HG03097 (cell line): ENCODE measurements around the gene DDAH1.

ENCODE experiments used
- ATAC-seq: cut with Tn5 transposase; IDR thresholded peaks from one replicate; pipeline ENCODE4 v1.9.1; 2021; ENCODE audit not compliant: unreplicated experiment, low FRiP score

Gene DDAH1

DNA sequence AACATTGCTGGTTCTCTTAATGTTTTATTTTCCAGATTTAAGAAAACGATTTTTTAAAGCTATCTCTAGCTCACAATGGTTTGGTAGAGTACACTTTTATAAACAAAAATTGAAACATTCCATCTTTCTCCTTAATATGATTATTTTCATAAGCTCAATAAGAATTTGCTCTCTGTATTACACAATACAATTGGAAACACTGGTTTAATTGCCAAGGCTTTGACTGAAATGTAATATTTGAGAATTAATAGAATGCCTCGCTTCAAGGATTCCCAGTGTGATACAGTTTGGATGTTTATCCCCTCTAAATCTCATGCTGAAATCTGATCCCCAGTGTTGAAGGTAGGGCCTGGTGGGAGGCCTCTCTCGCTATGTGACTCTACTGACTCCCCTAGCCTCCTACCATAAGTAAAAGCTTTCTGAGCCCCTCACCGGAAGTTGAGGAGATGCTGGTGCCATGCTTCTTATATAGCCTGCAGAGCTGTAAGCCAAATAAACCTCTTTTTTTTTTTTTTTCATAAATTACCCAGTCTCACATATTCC is 67.4 kb downstream of the DDAH1 start:
- no peak for ATAC-seq

DNA sequence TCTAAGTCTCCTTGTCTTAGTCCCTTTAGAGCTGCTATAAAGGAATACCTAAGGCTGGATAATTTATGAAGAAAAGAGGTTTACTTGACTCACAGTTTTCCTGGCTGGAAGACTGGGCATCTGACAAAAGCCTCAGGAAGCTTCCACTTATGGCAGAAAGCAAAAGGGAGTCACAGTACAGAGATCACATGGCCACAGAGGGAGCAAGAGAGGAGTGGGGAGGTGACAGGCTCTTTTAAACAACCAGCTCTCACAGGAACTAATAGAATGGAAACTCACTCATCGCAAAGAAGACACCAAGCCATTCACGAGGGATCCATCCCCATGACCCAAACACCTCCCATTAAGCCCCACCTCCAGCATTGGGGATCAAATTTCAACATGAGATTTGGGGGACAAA is 68.8 kb downstream of the DDAH1 start:
- no peak for ATAC-seq

DNA sequence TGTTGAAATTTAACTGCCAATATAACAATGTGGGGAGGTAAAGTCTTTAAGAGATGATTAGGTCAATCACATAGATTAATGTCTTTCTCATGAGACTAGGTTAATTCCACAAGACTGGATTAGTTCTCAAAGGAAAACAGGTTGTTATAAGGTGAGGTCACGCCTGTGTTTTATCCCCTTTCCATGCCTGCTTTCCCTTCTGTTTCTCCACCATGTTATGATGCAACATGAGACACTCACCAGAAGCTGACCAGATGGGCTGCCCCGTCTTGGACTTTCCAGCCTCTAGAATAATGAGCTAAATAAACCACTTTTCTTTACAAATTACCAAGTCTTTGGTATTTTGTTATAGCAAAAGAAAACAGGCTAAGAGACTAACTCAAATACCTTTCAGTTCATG is 70.8 kb downstream of the DDAH1 start:
- ATAC-seq: no peak

DNA sequence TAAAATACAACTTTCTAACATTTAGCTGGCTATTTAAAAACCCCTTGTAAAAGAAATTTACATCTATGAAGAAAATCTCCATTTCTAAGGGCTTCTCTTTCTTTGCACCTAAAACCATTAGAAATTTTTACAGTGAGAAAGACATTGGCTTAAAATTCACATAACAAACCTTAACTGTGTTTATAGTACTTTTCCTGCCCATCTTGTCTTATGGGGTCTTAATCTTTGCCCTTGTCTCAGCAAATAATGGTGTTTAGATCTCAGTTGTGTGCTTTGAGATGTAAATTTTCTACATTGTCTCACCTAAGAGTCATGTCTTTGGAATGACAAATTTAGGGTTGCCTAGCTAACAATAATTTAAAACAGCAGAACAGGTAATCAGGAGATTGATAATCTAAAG is 71.5 kb downstream of the DDAH1 start:
- ATAC-seq: no peak

DNA sequence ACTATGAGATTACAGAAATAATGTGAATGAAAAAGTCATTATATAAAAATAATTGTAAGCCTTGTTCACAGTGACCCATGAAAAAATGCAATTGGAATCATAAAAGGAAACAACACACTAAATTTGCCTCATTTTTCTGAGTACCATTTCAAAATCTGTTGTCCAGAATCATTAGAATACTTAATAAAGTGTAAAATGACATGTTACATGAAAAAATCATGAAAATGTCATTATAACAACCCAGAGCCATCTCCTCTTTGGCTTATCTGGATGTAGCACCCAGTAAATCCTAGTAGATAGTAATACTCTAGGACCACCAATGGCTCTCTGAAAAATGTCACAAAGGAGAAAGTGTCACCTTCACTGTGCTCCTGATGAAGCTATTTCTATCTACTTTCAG is 76.5 kb downstream of the DDAH1 start:
- ATAC-seq: no peak

DNA sequence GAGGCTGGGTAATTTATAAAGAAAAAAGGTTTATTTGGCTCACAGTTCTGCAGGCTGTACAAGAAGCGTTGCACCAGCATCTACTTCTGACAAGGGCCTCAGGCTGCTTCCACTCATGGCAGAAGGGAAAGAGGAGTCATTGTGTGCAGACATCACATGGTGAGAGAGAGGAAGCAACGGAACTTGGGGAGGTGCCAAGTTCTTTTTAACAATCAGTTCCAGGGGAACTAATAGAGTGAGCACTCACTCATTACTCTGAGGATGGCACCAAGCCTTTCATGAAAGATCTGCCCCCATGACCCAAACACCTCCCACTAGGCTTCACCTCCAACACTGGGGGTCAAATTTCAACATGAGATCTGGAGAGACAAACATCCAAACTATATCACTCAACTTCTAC is 77.2 kb downstream of the DDAH1 start:
- ATAC-seq: no peak

DNA sequence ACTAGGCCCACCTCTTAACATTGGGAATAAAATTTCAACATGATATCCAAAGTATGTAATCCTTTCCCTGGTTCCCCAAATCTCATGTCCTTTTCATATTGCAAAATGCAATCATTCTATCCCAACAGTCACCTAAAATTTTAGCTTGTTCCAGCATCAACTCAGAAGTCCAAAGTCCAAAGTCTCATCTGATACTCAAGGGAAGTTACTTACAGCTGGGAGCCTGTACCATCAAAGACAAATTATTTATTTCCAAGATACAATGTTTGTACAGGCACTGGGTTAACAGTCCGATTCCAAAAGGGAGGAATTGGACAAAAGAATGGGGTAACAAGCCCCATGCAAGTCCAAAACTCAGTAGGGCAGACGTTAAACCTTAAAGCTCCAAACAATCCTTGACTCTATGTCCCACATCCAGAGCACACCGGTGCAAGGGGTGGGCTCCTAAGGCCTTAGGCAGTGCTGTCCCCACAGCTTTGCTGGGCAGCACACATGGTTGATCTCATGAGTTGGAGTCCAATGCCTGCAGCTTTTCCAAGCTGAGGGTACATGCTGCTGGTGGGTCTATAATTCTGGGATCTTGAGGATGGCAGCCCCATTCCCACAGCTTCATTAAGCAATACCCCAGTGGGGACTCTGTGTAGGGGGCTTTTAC is 78.8 kb downstream of the DDAH1 start:
- no peak for ATAC-seq

DNA sequence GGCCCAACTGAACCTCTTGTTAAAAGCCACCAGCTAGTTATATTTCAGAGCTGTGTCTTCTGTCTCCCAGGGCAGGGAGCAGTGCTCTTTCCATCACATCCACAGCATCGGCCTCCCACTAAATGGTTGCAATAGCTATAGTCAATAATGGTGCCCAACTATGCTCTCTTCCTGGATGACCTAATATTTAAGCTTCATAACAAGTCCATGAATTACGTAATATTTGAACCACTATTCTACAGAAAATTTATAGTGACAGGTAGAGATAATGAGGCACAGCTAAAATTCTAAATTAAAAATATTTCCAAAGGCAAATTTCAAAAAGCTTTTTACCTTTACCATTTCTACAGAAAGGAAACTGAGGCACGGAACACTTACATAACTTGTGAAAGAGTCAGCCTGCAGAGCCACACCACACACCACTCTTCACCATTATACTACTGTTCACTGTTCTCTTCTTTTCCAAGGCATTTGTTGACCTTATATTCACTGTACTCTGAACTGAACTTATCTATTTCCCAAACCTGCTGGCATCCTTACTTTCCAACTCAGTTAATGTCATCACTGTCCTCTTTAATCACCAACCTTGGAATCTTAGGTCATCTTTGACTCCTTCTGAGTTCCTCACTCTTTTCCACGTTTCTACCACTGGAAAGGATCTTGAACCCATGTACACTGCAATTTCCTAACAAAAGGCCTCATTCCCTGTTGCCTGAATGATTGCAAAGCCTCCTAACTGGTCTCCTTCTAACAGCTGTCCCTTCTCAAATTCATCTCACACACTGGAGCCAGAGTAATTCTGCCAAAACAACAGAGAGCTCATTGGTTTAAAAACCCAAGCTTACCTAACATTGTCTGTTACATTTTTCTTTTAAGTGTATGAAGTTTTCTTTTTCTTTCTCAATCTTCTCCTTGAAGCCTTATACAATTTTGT is 85.5 kb downstream of the DDAH1 start:
- no peak for ATAC-seq

DNA sequence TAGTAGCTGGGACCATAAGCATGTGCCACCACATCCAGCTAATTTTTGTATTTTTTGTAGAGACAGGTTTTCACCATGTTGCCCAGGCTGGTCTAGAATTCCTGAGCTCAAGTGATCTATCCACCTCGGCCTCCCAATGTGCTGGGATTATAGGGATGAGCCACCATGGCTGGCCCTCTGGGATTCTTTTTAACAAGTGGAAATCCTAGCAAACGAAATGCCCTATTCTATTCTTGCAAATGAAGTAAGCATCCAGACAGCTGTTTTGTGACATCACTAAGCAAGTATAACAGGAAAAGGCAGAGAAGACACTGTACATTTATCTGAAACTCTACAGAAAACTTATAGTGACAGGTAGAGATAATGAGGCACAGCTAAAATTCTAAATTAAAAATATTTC is 86.4 kb downstream of the DDAH1 start:
- ATAC-seq: no peak

DNA sequence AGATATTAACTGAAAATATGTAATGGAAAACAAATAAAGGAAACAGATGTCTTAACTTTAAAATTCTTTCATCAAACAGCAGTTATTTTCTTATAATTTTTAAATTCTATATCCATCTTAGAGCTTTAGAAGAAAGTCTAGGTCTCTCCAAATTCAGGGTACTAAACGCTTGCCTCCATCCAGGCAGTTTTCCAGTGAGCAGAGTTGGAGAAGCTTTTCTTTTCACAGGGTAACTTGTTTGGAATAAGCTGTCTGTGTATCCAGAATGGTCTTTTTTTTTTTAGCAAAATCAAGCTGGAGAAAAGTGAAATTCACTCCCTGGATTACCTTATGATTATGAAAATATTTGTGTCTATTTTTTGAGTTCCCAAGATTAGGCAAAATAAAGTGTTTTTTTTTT is 88.6 kb downstream of the DDAH1 start:
- no peak for ATAC-seq

DNA sequence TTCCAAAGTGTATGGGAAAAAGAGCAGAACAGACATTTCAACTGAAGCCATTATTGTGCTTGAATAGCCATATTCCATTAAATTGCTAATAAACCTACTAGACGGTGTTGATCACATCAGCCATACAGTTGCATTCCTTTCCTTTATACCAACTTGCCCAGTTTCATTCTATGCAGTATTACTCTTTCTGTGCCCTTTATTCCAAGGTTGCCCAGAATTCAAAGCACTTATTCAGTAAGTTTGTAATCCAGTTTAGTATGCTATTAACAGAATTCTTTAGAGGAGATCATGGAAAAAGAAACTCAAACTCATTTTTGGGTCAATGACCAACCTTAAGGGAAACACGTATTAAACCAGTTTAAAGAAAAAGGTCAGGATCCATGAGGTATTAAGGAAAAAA is 89.5 kb downstream of the DDAH1 start:
- no peak for ATAC-seq

DNA sequence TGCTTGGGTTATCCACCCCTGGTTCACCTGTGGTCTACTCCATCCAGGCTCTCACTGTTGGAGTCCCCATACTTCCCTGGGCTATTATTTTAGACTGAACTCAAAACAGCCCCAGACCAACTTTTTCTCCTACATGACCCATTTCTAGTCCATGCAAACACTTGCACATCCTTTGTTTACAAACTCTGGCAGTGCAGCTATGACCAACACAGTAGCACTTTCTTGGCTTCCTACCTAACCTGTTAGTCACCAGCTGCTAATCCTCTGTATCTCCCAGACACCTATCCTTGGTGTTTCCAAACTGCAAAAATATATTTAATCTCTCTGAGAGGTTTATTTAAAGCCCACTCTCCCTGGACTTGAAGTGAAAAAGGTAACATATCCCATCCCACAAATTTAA is 90.8 kb downstream of the DDAH1 start:
- no peak for ATAC-seq

DNA sequence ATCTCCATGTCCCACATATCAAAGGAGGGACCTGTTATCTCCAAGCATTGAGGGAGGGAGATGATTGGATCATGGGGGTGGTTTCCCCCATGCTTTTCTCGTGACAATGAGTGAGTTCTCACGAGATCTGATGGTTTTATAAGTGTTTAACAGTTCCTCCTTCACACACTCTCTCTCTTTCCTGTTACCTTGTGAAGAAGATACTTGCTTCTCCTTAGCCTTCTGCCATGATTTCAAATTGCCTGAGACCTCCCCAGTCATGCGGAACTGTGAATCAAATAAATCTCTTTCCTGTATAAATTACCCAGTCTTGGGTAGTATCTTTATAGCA is 91.6 kb downstream of the DDAH1 start:
- no peak for ATAC-seq

DNA sequence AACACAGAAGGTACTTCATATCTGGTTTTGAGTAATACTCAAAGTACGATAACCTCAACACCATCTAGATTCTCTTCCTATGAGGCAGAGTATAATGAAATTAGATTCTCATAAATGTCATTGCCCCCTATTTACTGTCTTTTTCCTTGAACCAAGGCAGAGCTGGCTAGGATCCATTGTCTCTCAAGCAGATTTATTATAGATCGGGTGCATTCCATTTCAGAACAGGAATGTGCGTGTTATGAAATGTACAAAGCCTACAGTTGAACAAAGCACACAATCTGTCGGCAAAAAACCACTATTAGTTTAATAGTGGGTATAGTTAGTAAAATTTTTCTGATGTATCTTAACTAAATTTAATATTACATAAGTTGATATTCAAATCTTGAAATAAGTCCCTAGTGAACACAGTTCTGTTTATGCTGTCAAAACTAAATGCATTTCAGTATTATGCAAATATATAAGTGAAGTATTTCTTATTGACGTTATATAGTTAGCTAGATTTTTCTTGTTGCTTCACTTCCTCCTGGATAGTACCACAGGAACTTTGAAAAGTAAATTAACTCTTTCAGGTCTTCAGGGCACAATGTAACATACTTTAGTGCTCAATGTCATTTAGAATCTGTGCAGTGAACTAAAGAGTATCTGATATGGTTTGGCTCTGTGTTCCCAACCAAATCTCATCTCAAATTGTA is 92.1 kb downstream of the DDAH1 start:
- no peak for ATAC-seq

DNA sequence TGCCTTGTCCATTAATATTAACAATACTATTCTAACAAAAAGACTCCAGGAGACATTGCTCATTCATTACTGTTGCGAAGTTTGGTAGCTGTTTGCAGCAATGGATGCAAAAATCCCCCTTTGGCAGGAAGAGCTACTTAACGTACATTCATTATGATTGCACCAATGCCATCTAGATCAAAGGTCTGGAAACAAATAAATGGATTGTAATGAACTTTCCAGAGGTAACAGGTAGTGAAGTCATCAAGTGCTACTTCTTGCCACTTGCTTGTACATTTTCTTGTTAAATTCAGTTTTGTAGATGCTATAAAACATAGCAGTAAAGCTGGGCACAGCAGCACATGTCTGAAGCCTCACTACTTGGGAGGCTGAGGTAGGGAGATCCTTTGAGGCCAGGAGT is 93.9 kb downstream of the DDAH1 start:
- ATAC-seq: no peak

DNA sequence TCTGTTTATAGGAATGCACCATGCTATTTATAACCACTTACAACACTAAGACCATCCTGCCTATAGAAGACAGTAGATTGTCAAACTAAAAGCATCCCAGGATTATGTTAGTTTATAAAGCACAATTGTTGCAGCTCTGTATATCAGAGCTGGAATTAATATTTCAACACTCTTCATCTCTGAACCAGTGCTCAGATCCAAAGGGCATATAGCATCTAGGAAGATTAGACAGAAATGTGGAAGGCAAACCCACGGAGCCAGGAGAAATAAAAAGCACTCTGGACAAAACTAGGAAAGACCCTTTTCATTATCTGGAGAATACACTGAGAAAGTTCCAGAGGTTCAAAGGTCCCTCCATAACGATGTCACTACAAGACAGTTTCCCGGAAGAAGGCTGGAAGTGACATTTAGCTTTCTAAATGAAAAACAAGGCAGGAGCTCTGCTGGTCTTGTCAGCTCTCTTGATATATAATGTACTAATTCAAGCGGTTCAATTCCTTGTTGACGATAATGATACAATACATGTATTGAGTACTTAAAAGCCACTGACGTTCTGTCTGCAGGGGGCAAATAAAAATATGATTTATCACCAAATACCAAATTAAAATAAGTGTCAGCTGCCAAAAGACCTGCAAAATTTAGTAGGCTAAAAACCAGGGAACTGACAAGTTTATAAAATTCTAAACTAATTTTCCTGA is 96.7 kb downstream of the DDAH1 start:
- ATAC-seq: no peak

DNA sequence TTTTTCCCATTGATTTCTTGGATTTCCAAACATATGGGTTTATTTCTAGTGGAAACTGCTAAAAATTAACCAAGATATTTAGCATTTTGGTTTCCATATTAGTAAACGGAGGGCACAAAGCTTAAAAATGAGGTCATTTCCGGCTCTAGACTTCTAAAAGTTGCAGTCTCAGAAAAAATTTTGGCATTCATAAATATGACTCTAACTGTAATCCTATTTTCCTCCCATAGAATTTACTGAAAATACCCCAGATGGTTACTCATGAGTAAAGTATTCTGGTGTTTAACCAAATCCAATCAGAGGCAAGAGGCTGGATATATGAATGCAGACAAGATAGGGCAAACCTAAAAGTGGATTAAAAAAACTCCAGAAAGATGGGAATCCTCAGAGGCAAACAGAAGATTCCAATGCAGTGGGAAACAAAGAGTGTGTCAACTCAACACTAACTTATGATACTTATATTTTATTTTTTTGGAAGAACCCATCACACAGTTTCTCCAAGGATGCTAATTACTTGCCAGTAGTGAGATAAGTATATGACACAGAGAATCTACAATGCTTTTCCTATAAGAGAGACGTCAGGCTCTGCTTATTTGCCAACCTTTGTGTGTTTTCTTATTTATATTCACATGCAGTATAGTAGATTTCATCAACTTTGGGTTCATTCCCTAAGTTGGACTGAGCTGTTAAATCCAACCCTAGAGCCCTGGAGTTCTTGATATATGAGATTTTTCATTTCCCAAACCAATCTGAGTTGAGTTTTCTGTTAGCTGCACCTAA is 98.4 kb downstream of the DDAH1 start:
- no peak for ATAC-seq

DNA sequence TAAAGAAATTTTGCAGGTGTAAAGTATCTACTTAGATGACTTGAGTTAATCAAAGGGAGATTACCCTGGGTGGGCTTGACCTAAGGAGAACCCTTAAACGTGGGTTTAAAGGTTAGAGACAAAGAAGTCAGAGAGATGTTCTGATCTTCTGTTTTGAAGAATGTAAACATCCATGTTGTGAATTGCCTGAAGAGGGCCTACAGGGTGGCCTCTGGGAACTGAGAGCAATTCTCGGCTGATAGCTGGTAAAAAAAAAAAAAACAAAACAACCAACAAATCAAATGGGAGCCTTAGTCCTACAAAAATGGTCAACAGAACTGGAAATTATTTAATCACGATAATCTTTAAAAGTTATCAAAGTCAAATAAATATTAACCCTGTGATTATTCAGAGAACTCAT is 99.1 kb downstream of the DDAH1 start:
- ATAC-seq: no peak

DNA sequence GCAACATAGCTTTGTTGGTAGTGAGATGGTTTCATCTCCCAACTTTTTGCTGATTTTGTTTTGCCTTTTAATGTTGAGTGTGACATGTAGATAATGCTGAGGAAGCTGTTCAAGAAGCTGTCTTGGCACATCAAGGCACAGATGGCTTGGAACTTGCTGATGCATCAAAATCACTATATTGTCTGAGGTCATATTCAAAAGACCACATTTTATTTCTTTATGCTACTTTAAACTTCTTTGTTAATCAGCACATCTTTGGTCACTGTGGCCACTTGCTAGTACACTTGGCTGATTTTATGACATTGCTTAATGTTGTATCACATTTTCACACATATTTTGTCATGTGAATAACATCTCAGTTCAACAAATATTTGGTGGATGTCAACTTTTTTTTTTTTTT is 101.4 kb downstream of the DDAH1 start:
- no peak for ATAC-seq

DNA sequence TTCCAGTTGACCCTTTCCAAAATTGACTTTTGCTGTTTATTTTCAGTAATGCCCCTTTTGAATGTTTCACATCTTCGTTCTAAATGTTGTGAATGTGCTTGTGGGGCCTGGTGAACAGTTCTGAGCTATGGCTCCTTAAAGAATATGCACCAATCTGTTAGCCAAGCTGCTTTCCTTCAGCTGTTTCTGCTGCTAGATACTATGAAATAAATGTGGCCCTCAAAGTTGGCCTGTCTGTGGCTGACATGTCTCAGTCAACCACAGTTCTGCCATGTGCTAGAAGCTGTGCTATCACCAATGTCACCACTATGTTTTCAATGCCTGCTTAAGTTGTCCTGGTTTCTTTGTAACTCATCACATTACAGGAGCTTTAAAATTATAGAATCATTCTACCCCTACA is 101.9 kb downstream of the DDAH1 start:
- no peak for ATAC-seq
